RWPE2 (cell line): ENCODE results near the gene ARHGAP26.
A peak's percentile ranks its signal among the peaks of the same experiment; 100 is the strongest.

Experiments used
- ATAC-seq: fragments of 200-7000 bp; cut with Tn5 transposase; 3 replicates; pipeline ENCODE4 v1.9.1; 2021; ENCODE audit warnings: low read depth
- DNase-seq: peaks from one replicate; pipeline ENCODE4 v3.0.0-alpha.2; 2020; ENCODE audit warnings: low spot score
- H3K27ac ChIP-seq: fragments of 450-650 bp; 2 replicates; pipeline ENCODE4 v1.5.1; 2017; ENCODE audit warnings: mild to moderate bottlenecking; ENCODE audit not compliant: poor library complexity, severe bottlenecking
- H3K27me3 ChIP-seq: fragments of 250-450 bp; sonication (Bioruptor Pico); 2 replicates; pipeline ENCODE4 v1.5.1; 2021; ENCODE audit warnings: mild to moderate bottlenecking, moderate library complexity; ENCODE audit not compliant: insufficient read depth, poor library complexity, severe bottlenecking
- H3K36me3 ChIP-seq: fragments of 250-450 bp; sonication (Bioruptor Pico); 2 replicates; pipeline ENCODE4 v1.5.1; 2020; ENCODE audit warnings: low read depth, mild to moderate bottlenecking, moderate library complexity
- H3K4me1 ChIP-seq: fragments of 250-450 bp; sonication (Bioruptor Pico); 2 replicates; pipeline ENCODE4 v1.5.1; 2021; ENCODE audit warnings: mild to moderate bottlenecking, moderate library complexity; ENCODE audit not compliant: insufficient read depth, poor library complexity, severe bottlenecking
- H3K4me3 ChIP-seq: fragments of 250-450 bp; sonication (Bioruptor Pico); 2 replicates; pipeline ENCODE4 v1.5.1; 2021; ENCODE audit warnings: mild to moderate bottlenecking, moderate library complexity; ENCODE audit not compliant: severe bottlenecking
- H3K9me3 ChIP-seq: fragments of 250-450 bp; sonication (Bioruptor Pico); 2 replicates; pipeline ENCODE4 v1.5.1; 2021; ENCODE audit warnings: mild to moderate bottlenecking, moderate library complexity; ENCODE audit not compliant: severe bottlenecking
- CTCF ChIP-seq: fragments of 450-650 bp; IDR thresholded peaks from one replicate; pipeline ENCODE4 v1.5.1; 2017; ENCODE audit warnings: mild to moderate bottlenecking, moderate library complexity; ENCODE audit not compliant: poor library complexity, severe bottlenecking

Gene ARHGAP26

GRCh38 chr5:142857405-142857804, 87.2 kb downstream of the ARHGAP26 start:
- H3K4me3 ChIP-seq: no peak overlapping the region
- H3K4me1 ChIP-seq: no peaks in the 10 kb centered on the region
- DNase-seq (no peak), ATAC-seq (peak; percentile 11; the same call in 1 of the 3 replicates)
- H3K27me3 ChIP-seq: no peaks in the 10 kb centered on the region
- H3K27ac ChIP-seq: no peak overlapping the region
- TF ChIP-seq CTCF: no peak
- no peaks in the 10 kb centered on the region for H3K36me3 ChIP-seq
- no peaks in the 10 kb centered on the region for H3K9me3 ChIP-seq

GRCh38 chr5:142859037-142859436, 88.9 kb downstream of the ARHGAP26 start:
- Histone ChIP-seq H3K27ac (no peak overlapping the region), H3K4me3 (no peak overlapping the region), H3K27me3 (no peaks in the 10 kb centered on the region), H3K4me1 (no peaks in the 10 kb centered on the region), H3K36me3 (no peaks in the 10 kb centered on the region), H3K9me3 (no peaks in the 10 kb centered on the region)
- ATAC-seq (no peak), DNase-seq (no peak)
- no peak for TF ChIP-seq CTCF

GRCh38 chr5:142860270-142860669, 90.1 kb downstream of the ARHGAP26 start:
- no peak overlapping the region for H3K27ac ChIP-seq
- ATAC-seq (no peak), DNase-seq (no peak)
- H3K9me3 ChIP-seq: no peaks in the 10 kb centered on the region
- H3K4me1 ChIP-seq: no peaks in the 10 kb centered on the region
- no peaks in the 10 kb centered on the region for H3K27me3 ChIP-seq
- no peak overlapping the region for H3K4me3 ChIP-seq
- no peaks in the 10 kb centered on the region for H3K36me3 ChIP-seq
- TF ChIP-seq CTCF: no peak

- Histone ChIP-seq H3K4me3 (no peak overlapping the region), H3K36me3 (no peaks in the 10 kb centered on the region), H3K9me3 (no peaks in the 10 kb centered on the region), H3K4me1 (no peaks in the 10 kb centered on the region), H3K27ac (no peak overlapping the region), H3K27me3 (no peaks in the 10 kb centered on the region)
- no peak for TF ChIP-seq CTCF
- no peak for DNase-seq
- no peak for ATAC-seq
These were observed 90.8 kb downstream of the ARHGAP26 start for GRCh38 chr5:142861011-142861410.

GRCh38 chr5:142862594-142862993, 92.4 kb downstream of the ARHGAP26 start:
- ATAC-seq: no peak
- H3K4me1 ChIP-seq: peaks cover 5% of the 10 kb centered on the region

More at GRCh38 chr5:142862594-142862993, 92.4 kb downstream of the ARHGAP26 start:
- H3K4me3 ChIP-seq: no peak overlapping the region
- H3K27ac ChIP-seq: no peak overlapping the region
- H3K9me3 ChIP-seq: no peaks in the 10 kb centered on the region
- DNase-seq: no peak
- H3K27me3 ChIP-seq: no peaks in the 10 kb centered on the region
- no peaks in the 10 kb centered on the region for H3K36me3 ChIP-seq
- TF ChIP-seq CTCF: no peak
